Erythroblast (primary cell): ENCODE results near the gene HLCS.

Experiments
- GATA1 ChIP-seq: IDR thresholded peaks from 2 replicates; pipeline ENCODE4 v1.6.1; 2011; ENCODE audit warnings: low read depth, mild to moderate bottlenecking, control low read depth, low read length, moderate library complexity
- POLR2A ChIP-seq: IDR thresholded peaks from 2 replicates; pipeline ENCODE4 v1.6.1; 2011; ENCODE audit warnings: mild to moderate bottlenecking, low read length

GRCh38 chr21:36744560-36745231, 221.8 kb downstream of the HLCS start:
- no peak for TF ChIP-seq POLR2A
- no peak for TF ChIP-seq GATA1
